SK-N-SH (cell line): ENCODE measurements around the gene WDR48.

Experiments used
- CTCF ChIP-seq: fragments of 200-600 bp; sonication (generic); IDR thresholded peaks from 2 replicates; pipeline ENCODE4 v1.6.1; 2017; ENCODE audit warnings: antibody characterized with exemption, mild to moderate bottlenecking, moderate library complexity
- RAD21 ChIP-seq: IDR thresholded peaks from 2 replicates; pipeline ENCODE4 v1.6.1; 2012; ENCODE audit warnings: mild to moderate bottlenecking, low read length

- TF ChIP-seq CTCF (no peak), RAD21 (no peak)
These were observed 15.5 kb downstream of the WDR48 start for GRCh38 chr3:39067286-39067685.
